ENCODE data around the gene NPHP3.

Gene NPHP3

DNA sequence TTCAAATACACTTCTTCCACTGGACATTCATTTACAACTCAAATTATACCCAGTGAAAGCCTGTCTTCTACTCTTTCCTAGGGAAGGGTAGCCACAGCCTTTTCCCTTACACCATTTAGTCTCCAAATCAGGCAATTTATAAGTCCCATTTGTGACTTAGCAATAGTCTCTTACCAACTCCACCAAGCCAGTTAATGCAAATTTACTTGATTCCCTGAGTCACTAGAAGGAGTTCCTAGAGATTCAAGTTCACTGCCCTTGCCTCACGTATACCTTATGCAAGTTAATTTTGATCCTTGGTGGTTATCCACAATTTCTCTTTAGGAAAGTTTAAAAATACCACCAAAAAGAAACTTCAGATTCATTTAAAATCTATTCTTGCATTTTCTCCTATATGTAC lies 16.1 kb upstream of the NPHP3 start:
- Histone ChIP-seq H2AFZ (ENCODE audit: low read depth, low read length, severe bottlenecking) (no peak overlapping the region), H3K27me3 (ENCODE audit: low read length) (no peaks in the 10 kb centered on the region), H3K9ac (ENCODE audit: low read length) (no peak overlapping the region), H4K20me1 (ENCODE audit: low read depth, low read length) (no peaks in the 10 kb centered on the region), H3K9me3 (ENCODE audit: insufficient read depth, low read length) (no peaks in the 10 kb centered on the region), H3K9me2 (replicated peaks; ENCODE audit: insufficient read depth, low read length) (no peaks in the 10 kb centered on the region), H3K4me2 (ENCODE audit: low read depth, low read length, poor library complexity, severe bottlenecking) (no peak overlapping the region), H3K27ac (ENCODE audit: low read depth, low read length) (no peak overlapping the region), H3K79me2 (ENCODE audit: insufficient read depth, low read length) (no peaks in the 10 kb centered on the region), H3F3A (ENCODE audit: insufficient read depth) (no peaks in the 10 kb centered on the region), H3K4me3 (ENCODE audit: insufficient read depth, low read length, poor library complexity, severe bottlenecking) (no peak overlapping the region), H3K36me3 (ENCODE audit: low read length) (no peaks in the 10 kb centered on the region)
- TF ChIP-seq EZH2phosphoT487 (conservative IDR thresholded peaks at IDR 0.05; ENCODE audit: low read length) = no peak
- TF ChIP-seq, protein P1, sequence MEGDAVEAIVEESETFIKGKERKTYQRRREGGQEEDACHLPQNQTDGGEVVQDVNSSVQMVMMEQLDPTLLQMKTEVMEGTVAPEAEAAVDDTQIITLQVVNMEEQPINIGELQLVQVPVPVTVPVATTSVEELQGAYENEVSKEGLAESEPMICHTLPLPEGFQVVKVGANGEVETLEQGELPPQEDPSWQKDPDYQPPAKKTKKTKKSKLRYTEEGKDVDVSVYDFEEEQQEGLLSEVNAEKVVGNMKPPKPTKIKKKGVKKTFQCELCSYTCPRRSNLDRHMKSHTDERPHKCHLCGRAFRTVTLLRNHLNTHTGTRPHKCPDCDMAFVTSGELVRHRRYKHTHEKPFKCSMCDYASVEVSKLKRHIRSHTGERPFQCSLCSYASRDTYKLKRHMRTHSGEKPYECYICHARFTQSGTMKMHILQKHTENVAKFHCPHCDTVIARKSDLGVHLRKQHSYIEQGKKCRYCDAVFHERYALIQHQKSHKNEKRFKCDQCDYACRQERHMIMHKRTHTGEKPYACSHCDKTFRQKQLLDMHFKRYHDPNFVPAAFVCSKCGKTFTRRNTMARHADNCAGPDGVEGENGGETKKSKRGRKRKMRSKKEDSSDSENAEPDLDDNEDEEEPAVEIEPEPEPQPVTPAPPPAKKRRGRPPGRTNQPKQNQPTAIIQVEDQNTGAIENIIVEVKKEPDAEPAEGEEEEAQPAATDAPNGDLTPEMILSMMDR (IDR thresholded peaks at IDR 0.05; ENCODE audit: insufficient read depth, low read length, poor library complexity, severe bottlenecking) = no peak

DNA sequence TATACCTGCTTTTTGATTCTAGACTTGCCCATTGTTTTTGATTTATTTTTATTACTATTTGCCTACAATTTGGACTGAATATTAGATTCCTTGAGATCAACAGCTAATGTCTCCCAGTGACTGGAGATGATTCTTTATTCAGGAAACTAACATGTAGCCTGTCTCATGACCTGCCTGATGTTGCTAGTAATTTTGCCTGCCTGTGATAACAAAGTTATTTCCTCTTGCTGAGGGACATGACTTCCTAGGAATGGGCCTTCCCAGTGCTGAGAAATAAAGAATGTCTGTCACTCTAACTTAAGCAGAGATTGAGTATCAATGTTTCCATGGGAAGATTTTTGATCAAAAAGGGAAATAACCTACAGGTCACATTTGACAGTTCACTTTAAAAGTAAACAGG lies 13.4 kb upstream of the NPHP3 start:
- no peak for TF ChIP-seq EZH2phosphoT487 (conservative IDR thresholded peaks at IDR 0.05; ENCODE audit: low read length)
- TF ChIP-seq, protein P1 (IDR thresholded peaks at IDR 0.05; ENCODE audit: insufficient read depth, low read length, poor library complexity, severe bottlenecking) = no peak
- H3K9me3 ChIP-seq (ENCODE audit: insufficient read depth, low read length) = no peaks in the 10 kb centered on the region
- no peaks in the 10 kb centered on the region for H3K79me2 ChIP-seq (ENCODE audit: insufficient read depth, low read length)

DNA sequence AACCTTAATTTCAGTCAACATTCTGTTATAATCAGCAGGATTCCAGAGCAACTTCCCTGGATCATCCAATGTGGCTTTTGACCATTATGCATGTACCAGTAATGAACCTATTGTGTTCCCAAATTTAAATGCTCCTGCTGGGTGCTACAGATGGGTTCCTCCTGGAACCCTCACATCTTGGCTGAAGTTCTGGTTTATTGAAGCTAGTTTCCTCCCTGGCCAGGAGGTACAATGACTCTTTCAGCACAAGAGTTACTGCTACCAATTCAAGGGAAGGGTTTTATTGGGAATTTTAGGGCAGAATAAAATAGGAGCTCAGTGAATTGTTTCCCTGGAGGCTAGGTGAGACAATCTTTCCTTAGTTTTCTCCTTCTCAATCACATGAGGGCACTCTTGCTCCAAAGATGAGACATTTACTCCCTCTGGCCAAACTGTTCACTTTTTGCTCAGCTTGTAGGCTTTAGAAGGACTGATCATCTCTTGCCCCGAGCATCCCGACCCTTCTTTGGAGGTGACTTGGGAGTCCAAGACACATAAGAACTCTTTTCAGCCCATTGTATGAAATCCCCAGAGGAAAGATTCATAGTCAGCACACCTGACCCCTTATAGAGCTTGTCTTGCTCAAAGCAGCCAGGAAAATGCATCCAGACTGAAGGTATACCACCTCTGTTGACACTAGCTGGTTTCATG lies 8.8 kb upstream of the NPHP3 start:
- no peaks in the 10 kb centered on the region for H3K9me3 ChIP-seq (ENCODE audit: insufficient read depth, low read length)
- H3F3A ChIP-seq (ENCODE audit: insufficient read depth) = no peaks in the 10 kb centered on the region
- no peak overlapping the region for H3K4me2 ChIP-seq (ENCODE audit: low read depth, low read length, poor library complexity, severe bottlenecking)
- H3K4me3 ChIP-seq (ENCODE audit: insufficient read depth, low read length, poor library complexity, severe bottlenecking) = no peak overlapping the region
- H3K27ac ChIP-seq (ENCODE audit: low read depth, low read length) = no peak overlapping the region
- no peaks in the 10 kb centered on the region for H3K27me3 ChIP-seq (ENCODE audit: low read length)
- H3K9ac ChIP-seq (ENCODE audit: low read length) = no peak overlapping the region
- H2AFZ ChIP-seq (ENCODE audit: low read depth, low read length, severe bottlenecking) = no peak overlapping the region
- H3K36me3 ChIP-seq (ENCODE audit: low read length) = no peaks in the 10 kb centered on the region
- TF ChIP-seq, protein P1 (IDR thresholded peaks at IDR 0.05; ENCODE audit: insufficient read depth, low read length, poor library complexity, severe bottlenecking) = peak; percentile 17
- TF ChIP-seq EZH2phosphoT487 (conservative IDR thresholded peaks at IDR 0.05; ENCODE audit: low read length) = no peak
- no peaks in the 10 kb centered on the region for H3K9me2 ChIP-seq (replicated peaks; ENCODE audit: insufficient read depth, low read length)
- H4K20me1 ChIP-seq (ENCODE audit: low read depth, low read length) = no peaks in the 10 kb centered on the region
- H3K79me2 ChIP-seq (ENCODE audit: insufficient read depth, low read length) = no peaks in the 10 kb centered on the region

More for the DNA sequence above, 13.4 kb upstream of the NPHP3 start:
- H4K20me1 ChIP-seq (ENCODE audit: low read depth, low read length) = no peaks in the 10 kb centered on the region
- H3K4me3 ChIP-seq (ENCODE audit: insufficient read depth, low read length, poor library complexity, severe bottlenecking) = no peak overlapping the region
- no peak overlapping the region for H3K27ac ChIP-seq (ENCODE audit: low read depth, low read length)
- H3K4me2 ChIP-seq (ENCODE audit: low read depth, low read length, poor library complexity, severe bottlenecking) = no peak overlapping the region
- no peaks in the 10 kb centered on the region for H3K9me2 ChIP-seq (replicated peaks; ENCODE audit: insufficient read depth, low read length)
- H2AFZ ChIP-seq (ENCODE audit: low read depth, low read length, severe bottlenecking) = no peak overlapping the region
- H3K36me3 ChIP-seq (ENCODE audit: low read length) = no peaks in the 10 kb centered on the region
- H3K9ac ChIP-seq (ENCODE audit: low read length) = no peak overlapping the region
- no peaks in the 10 kb centered on the region for H3F3A ChIP-seq (ENCODE audit: insufficient read depth)
- H3K27me3 ChIP-seq (ENCODE audit: low read length) = no peaks in the 10 kb centered on the region

Data from SU-DHL-6 (cell line).